ENCODE results near the gene MALRD1.

MALRD1 gene

GRCh38 chr10:19541299-19541698, 492.7 kb downstream of the MALRD1 start:
- no peak for DNase-seq (ENCODE audit: extremely low read depth, low read depth)
- no peak for TF ChIP-seq CTCF (IDR thresholded peaks at IDR 0.05; ENCODE audit: low read depth, low read length)

GRCh38 chr10:19546224-19546623, 497.6 kb downstream of the MALRD1 start:
- no peak for TF ChIP-seq CTCF (IDR thresholded peaks at IDR 0.05; ENCODE audit: low read depth, low read length)
- DNase-seq (ENCODE audit: extremely low read depth, low read depth): no peak

DNA sequence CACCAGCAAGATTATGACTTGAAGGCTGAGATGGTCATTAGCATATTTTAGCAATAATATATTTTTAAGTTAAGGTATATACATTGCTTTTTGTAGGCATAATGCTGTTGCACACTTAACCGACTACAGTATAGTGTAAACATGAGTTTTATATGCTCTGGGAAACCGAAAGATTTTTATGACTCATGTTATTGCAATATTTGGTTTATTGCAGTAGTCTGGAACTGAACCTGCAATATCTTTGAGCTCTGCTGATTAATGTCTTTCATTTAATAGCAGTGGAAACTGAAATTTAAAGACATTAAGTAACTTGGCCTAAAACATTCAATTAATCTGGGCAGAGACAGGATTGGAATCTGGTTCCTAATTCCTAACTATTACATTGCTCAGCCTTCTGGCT, 500.9 kb downstream of the MALRD1 start:
- no peak for TF ChIP-seq CTCF (IDR thresholded peaks at IDR 0.05; ENCODE audit: low read depth, low read length)
- no peak for DNase-seq (ENCODE audit: extremely low read depth, low read depth)

DNA sequence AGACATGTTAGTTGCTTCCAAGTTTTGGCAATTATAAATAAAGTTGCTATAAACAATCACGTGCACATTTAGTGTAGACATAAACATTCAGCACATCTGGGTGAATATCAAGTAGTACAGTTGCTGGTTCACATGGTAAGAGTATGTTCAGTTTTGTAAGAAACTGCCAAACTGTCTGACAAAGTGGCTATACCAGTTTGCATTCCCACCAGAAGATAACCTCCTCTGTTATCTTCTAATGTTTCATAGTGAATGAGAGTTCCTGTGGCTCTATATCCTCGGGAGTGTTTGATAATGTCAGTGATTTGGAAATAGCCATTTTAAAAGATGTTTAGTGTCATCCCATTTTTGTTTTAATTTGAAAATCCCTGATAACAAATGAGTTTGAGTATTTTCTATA, 508.1 kb downstream of the MALRD1 start:
- DNase-seq (ENCODE audit: extremely low read depth, low read depth): no peak
- TF ChIP-seq CTCF (IDR thresholded peaks at IDR 0.05; ENCODE audit: low read depth, low read length): no peak

DNA sequence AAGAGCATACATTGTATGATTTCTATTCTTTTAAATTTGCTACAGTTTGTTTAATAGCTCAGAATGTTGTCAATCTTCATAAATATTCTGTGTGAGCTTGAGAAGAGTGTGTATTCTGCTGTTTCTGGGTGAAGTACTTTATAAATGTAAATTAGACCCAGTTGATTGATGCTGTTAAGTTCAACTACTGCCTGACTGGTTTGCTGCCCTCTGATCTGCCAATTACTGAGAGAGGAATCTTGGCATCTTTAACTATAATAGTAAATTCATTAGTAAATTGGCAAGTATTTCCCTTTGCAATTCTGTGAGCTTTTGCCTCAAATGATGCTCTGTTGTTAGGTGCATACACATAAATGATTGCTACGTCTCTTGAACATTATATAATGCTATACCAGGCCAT, 512.6 kb downstream of the MALRD1 start:
- TF ChIP-seq CTCF (IDR thresholded peaks at IDR 0.05; ENCODE audit: low read depth, low read length): no peak
- no peak for DNase-seq (ENCODE audit: extremely low read depth, low read depth)

- no peak for DNase-seq (ENCODE audit: extremely low read depth, low read depth)
Measured at GRCh38 chr10:19563388-19564141, 515.0 kb downstream of the MALRD1 start.

More at GRCh38 chr10:19563388-19564141, 515.0 kb downstream of the MALRD1 start:
- no peak for TF ChIP-seq CTCF (IDR thresholded peaks at IDR 0.05; ENCODE audit: low read depth, low read length)
